ENCODE measurements around the gene ABLIM1. TPM values are rescaled to one million over a fixed set of nuclear protein-coding genes. Genes with fewer than 3 reads are reported as not detected.

ABLIM1 gene
- total and polyA plus RNA-seq, 2 of the 13 experiments (the other 11 are each of a cell fraction or from before 2014, with no cell fraction given), result 59.4 to 92.7 TPM

DNA sequence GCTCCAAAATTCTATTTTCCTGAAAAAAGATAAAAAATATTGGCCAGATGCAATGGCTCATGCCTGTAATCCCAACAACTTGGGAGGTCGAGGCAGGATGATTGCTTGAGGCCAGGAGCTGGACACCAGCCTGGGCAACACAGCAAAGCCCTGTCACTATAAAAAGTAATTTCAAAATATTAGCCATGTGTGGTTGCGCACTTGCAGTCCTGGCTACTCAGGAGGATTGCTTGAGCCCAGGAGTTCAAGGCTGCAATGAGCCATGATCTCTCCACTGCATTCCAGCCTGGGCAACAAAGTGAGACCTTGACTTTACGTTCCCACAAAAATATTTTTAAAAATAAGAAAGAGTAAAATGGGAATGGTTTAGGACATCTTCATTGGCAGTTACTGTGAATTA, 149.7 kb downstream of the ABLIM1 start:
- Histone ChIP-seq H3K4me2 (ENCODE audit: low read depth, low read length) (no peak overlapping the region), H3K27ac (ENCODE audit: extremely low read length, insufficient read depth, low read length) (peak overlapping the region; percentile 31), H3K4me1 (ENCODE audit: insufficient read depth, low read length) (peaks cover 76% of the 10 kb centered on the region), H2AFZ (ENCODE audit: low read length) (no peak overlapping the region), H3K79me2 (ENCODE audit: insufficient read depth, low read length) (peaks cover 97% of the 10 kb centered on the region), H3K4me3 (replicated peaks in 1 of 3; ENCODE audit: insufficient read depth in 1 of 3, low read depth in 2 of 3, low read length in 3 of 3) (no peak overlapping the region), H3K9me3 (ENCODE audit: low read length) (no peaks in the 10 kb centered on the region), H3K9ac (ENCODE audit: insufficient read depth, low read depth, low read length) (no peak overlapping the region), H4K20me1 (ENCODE audit: insufficient read depth, low read length) (peaks cover 6% of the 10 kb centered on the region; the same call in 1 of the 2 replicates), H3K27me3 (ENCODE audit: control insufficient read depth in 1 of 2, insufficient read depth in 2 of 2, low read length in 2 of 2) (no peaks in the 10 kb centered on the region), H3K36me3 (replicated peaks in 1 of 2; ENCODE audit: control insufficient read depth in 1 of 2, insufficient read depth in 2 of 2, low read length in 2 of 2) (peaks cover 0 to 8% of the 10 kb centered on the region in 2 experiments; a peak in 2 of 5 replicates)
- TF ChIP-seq, protein P1, sequence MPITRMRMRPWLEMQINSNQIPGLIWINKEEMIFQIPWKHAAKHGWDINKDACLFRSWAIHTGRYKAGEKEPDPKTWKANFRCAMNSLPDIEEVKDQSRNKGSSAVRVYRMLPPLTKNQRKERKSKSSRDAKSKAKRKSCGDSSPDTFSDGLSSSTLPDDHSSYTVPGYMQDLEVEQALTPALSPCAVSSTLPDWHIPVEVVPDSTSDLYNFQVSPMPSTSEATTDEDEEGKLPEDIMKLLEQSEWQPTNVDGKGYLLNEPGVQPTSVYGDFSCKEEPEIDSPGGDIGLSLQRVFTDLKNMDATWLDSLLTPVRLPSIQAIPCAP (CRISPR knock-in tag; IDR thresholded peaks at IDR 0.05; ENCODE audit: low read depth), result no peak
- TF ChIP-seq, protein P2, sequence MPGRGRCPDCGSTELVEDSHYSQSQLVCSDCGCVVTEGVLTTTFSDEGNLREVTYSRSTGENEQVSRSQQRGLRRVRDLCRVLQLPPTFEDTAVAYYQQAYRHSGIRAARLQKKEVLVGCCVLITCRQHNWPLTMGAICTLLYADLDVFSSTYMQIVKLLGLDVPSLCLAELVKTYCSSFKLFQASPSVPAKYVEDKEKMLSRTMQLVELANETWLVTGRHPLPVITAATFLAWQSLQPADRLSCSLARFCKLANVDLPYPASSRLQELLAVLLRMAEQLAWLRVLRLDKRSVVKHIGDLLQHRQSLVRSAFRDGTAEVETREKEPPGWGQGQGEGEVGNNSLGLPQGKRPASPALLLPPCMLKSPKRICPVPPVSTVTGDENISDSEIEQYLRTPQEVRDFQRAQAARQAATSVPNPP (CRISPR knock-in tag; IDR thresholded peaks at IDR 0.05), result no peak
- TF ChIP-seq, protein P3, sequence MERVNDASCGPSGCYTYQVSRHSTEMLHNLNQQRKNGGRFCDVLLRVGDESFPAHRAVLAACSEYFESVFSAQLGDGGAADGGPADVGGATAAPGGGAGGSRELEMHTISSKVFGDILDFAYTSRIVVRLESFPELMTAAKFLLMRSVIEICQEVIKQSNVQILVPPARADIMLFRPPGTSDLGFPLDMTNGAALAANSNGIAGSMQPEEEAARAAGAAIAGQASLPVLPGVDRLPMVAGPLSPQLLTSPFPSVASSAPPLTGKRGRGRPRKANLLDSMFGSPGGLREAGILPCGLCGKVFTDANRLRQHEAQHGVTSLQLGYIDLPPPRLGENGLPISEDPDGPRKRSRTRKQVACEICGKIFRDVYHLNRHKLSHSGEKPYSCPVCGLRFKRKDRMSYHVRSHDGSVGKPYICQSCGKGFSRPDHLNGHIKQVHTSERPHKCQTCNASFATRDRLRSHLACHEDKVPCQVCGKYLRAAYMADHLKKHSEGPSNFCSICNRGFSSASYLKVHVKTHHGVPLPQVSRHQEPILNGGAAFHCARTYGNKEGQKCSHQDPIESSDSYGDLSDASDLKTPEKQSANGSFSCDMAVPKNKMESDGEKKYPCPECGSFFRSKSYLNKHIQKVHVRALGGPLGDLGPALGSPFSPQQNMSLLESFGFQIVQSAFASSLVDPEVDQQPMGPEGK (CRISPR knock-in tag; IDR thresholded peaks at IDR 0.05), result no peak
- TF ChIP-seq ZNF547 (CRISPR knock-in tag; IDR thresholded peaks at IDR 0.05) (no peak), BORCS8-MEF2B (CRISPR knock-in tag; IDR thresholded peaks at IDR 0.05) (no peak), PHF20 (CRISPR knock-in tag; IDR thresholded peaks at IDR 0.05) (no peak), ZNF543 (CRISPR knock-in tag; IDR thresholded peaks at IDR 0.05) (no peak), HNF4A (CRISPR knock-in tag; IDR thresholded peaks at IDR 0.05) (peak; percentile 33; the same call in 1 of the 2 replicates), ZNF24 (IDR thresholded peaks at IDR 0.05) (no peak), TEAD3 (CRISPR knock-in tag; optimal IDR thresholded peaks at IDR 0.05; ENCODE audit: borderline replicate concordance) (peak; percentile 71), SP2 (CRISPR knock-in tag; IDR thresholded peaks at IDR 0.05) (no peak), SALL2 (CRISPR knock-in tag; IDR thresholded peaks at IDR 0.05) (no peak), KLF13 (CRISPR knock-in tag; IDR thresholded peaks at IDR 0.05) (no peak)
- TF ChIP-seq, protein P4, sequence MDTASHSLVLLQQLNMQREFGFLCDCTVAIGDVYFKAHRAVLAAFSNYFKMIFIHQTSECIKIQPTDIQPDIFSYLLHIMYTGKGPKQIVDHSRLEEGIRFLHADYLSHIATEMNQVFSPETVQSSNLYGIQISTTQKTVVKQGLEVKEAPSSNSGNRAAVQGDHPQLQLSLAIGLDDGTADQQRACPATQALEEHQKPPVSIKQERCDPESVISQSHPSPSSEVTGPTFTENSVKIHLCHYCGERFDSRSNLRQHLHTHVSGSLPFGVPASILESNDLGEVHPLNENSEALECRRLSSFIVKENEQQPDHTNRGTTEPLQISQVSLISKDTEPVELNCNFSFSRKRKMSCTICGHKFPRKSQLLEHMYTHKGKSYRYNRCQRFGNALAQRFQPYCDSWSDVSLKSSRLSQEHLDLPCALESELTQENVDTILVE (CRISPR knock-in tag; IDR thresholded peaks at IDR 0.05), result no peak
- TF ChIP-seq, protein P5, sequence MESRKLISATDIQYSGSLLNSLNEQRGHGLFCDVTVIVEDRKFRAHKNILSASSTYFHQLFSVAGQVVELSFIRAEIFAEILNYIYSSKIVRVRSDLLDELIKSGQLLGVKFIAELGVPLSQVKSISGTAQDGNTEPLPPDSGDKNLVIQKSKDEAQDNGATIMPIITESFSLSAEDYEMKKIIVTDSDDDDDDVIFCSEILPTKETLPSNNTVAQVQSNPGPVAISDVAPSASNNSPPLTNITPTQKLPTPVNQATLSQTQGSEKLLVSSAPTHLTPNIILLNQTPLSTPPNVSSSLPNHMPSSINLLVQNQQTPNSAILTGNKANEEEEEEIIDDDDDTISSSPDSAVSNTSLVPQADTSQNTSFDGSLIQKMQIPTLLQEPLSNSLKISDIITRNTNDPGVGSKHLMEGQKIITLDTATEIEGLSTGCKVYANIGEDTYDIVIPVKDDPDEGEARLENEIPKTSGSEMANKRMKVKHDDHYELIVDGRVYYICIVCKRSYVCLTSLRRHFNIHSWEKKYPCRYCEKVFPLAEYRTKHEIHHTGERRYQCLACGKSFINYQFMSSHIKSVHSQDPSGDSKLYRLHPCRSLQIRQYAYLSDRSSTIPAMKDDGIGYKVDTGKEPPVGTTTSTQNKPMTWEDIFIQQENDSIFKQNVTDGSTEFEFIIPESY (CRISPR knock-in tag; IDR thresholded peaks at IDR 0.05), result peak; percentile 77
- TF ChIP-seq, protein P6, sequence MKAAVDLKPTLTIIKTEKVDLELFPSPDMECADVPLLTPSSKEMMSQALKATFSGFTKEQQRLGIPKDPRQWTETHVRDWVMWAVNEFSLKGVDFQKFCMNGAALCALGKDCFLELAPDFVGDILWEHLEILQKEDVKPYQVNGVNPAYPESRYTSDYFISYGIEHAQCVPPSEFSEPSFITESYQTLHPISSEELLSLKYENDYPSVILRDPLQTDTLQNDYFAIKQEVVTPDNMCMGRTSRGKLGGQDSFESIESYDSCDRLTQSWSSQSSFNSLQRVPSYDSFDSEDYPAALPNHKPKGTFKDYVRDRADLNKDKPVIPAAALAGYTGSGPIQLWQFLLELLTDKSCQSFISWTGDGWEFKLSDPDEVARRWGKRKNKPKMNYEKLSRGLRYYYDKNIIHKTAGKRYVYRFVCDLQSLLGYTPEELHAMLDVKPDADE (CRISPR knock-in tag; IDR thresholded peaks at IDR 0.05), result no peak
- in situ Hi-C loops (cut with HindIII; ENCODE audit: extremely low pct_ligation_motif_present, low pct_unique_long_range_greater_than_20kb) (no loop called here), intact Hi-C loops (cut with micrococcal nuclease; ENCODE audit: unreplicated experiment) (loop anchor here (5.0 kb wide), 1 partner anchor 36 kb away; no protein-coding TSS in a partner anchor)
- WGBS (ENCODE audit: low lambda C conversion rate), result 89% methylated on average over 3 of the region's 3 CpGs
- ChIA-PET CTCF (ENCODE audit: low intra/inter-chr PET ratio, low total read pairs) (no interaction called here), POLR2A (no interaction called here)
- no TSS peak for BruUV-seq (replicated peaks)
- ATAC-seq, result peak; percentile 48; the same call in 2 of the 3 replicates
- peak; percentile 16 for DNase-seq (ENCODE audit: low spot score)
- FAIRE-seq, result peak; percentile 39

All from HepG2 (cell line).